ENCODE measurements around the gene SPTBN1.

SPTBN1 gene

GRCh38 chr2:54649633-54650032 is 193.5 kb downstream of the SPTBN1 start:
- no peak overlapping the region for H3K4me3 ChIP-seq (ENCODE audit: insufficient read length, low read depth)
- H3K36me3 ChIP-seq (ENCODE audit: insufficient read depth, insufficient read length, low read length), result peaks cover 94% of the 10 kb centered on the region
- H3K27me3 ChIP-seq (ENCODE audit: insufficient read depth, insufficient read length), result no peaks in the 10 kb centered on the region
- DNase-seq (ENCODE audit: low read depth, low spot score), result no peak
- TF ChIP-seq SUZ12 (IDR thresholded peaks at IDR 0.05; ENCODE audit: extremely low read depth, insufficient read depth, insufficient read length), result no peak
- H3K9me3 ChIP-seq (ENCODE audit: insufficient read depth, low read length), result no peaks in the 10 kb centered on the region
- H3K9ac ChIP-seq (ENCODE audit: insufficient read length, low read depth), result no peak overlapping the region
- no peaks in the 10 kb centered on the region for H3K4me1 ChIP-seq (ENCODE audit: insufficient read depth, insufficient read length)

GRCh38 chr2:54650612-54651011 is 194.5 kb downstream of the SPTBN1 start:
- no peak overlapping the region for H3K4me3 ChIP-seq (ENCODE audit: insufficient read length, low read depth)
- H3K27me3 ChIP-seq (ENCODE audit: insufficient read depth, insufficient read length), result no peaks in the 10 kb centered on the region
- no peak overlapping the region for H3K9ac ChIP-seq (ENCODE audit: insufficient read length, low read depth)
- H3K9me3 ChIP-seq (ENCODE audit: insufficient read depth, low read length), result no peaks in the 10 kb centered on the region
- no peaks in the 10 kb centered on the region for H3K4me1 ChIP-seq (ENCODE audit: insufficient read depth, insufficient read length)
- no peak for DNase-seq (ENCODE audit: low read depth, low spot score)
- H3K36me3 ChIP-seq (ENCODE audit: insufficient read depth, insufficient read length, low read length), result peaks cover 94% of the 10 kb centered on the region
- no peak for TF ChIP-seq SUZ12 (IDR thresholded peaks at IDR 0.05; ENCODE audit: extremely low read depth, insufficient read depth, insufficient read length)
- TF ChIP-seq YY1 (IDR thresholded peaks at IDR 0.05; ENCODE audit: insufficient read depth, insufficient read length), result no peak
- no peak for TF ChIP-seq ZNF274 (IDR thresholded peaks at IDR 0.05; ENCODE audit: low read depth, low read length)

GRCh38 chr2:54651291-54651690 is 195.2 kb downstream of the SPTBN1 start:
- no peaks in the 10 kb centered on the region for H3K27me3 ChIP-seq (ENCODE audit: insufficient read depth, insufficient read length)
- no peak overlapping the region for H3K9ac ChIP-seq (ENCODE audit: insufficient read length, low read depth)
- H3K4me3 ChIP-seq (ENCODE audit: insufficient read length, low read depth), result no peak overlapping the region
- H3K4me1 ChIP-seq (ENCODE audit: insufficient read depth, insufficient read length), result no peaks in the 10 kb centered on the region
- no peak for TF ChIP-seq YY1 (IDR thresholded peaks at IDR 0.05; ENCODE audit: insufficient read depth, insufficient read length)
- no peak for TF ChIP-seq ZNF274 (IDR thresholded peaks at IDR 0.05; ENCODE audit: low read depth, low read length)
- no peak for TF ChIP-seq SUZ12 (IDR thresholded peaks at IDR 0.05; ENCODE audit: extremely low read depth, insufficient read depth, insufficient read length)
- peaks cover 88% of the 10 kb centered on the region for H3K36me3 ChIP-seq (ENCODE audit: insufficient read depth, insufficient read length, low read length)
- no peak for DNase-seq (ENCODE audit: low read depth, low spot score)
- H3K9me3 ChIP-seq (ENCODE audit: insufficient read depth, low read length), result no peaks in the 10 kb centered on the region

- no peaks in the 10 kb centered on the region for H3K4me1 ChIP-seq (ENCODE audit: insufficient read depth, insufficient read length)
- no peak for DNase-seq (ENCODE audit: low read depth, low spot score)
- TF ChIP-seq SUZ12 (IDR thresholded peaks at IDR 0.05; ENCODE audit: extremely low read depth, insufficient read depth, insufficient read length) (no peak), YY1 (IDR thresholded peaks at IDR 0.05; ENCODE audit: insufficient read depth, insufficient read length) (no peak), ZNF274 (IDR thresholded peaks at IDR 0.05; ENCODE audit: low read depth, low read length) (no peak)
- H3K4me3 ChIP-seq (ENCODE audit: insufficient read length, low read depth), result no peak overlapping the region
- no peaks in the 10 kb centered on the region for H3K27me3 ChIP-seq (ENCODE audit: insufficient read depth, insufficient read length)
- peaks cover 87% of the 10 kb centered on the region for H3K36me3 ChIP-seq (ENCODE audit: insufficient read depth, insufficient read length, low read length)
- H3K9me3 ChIP-seq (ENCODE audit: insufficient read depth, low read length), result no peaks in the 10 kb centered on the region
- no peak overlapping the region for H3K9ac ChIP-seq (ENCODE audit: insufficient read length, low read depth)
Measured at GRCh38 chr2:54652540-54652939, 196.4 kb downstream of the SPTBN1 start.

- H3K9me3 ChIP-seq (ENCODE audit: insufficient read depth, low read length), result no peaks in the 10 kb centered on the region
- TF ChIP-seq ZNF274 (IDR thresholded peaks at IDR 0.05; ENCODE audit: low read depth, low read length) (no peak), YY1 (IDR thresholded peaks at IDR 0.05; ENCODE audit: insufficient read depth, insufficient read length) (no peak), SUZ12 (IDR thresholded peaks at IDR 0.05; ENCODE audit: extremely low read depth, insufficient read depth, insufficient read length) (no peak)
- H3K36me3 ChIP-seq (ENCODE audit: insufficient read depth, insufficient read length, low read length), result peaks cover 84% of the 10 kb centered on the region
- DNase-seq (ENCODE audit: low read depth, low spot score), result no peak
- no peak overlapping the region for H3K9ac ChIP-seq (ENCODE audit: insufficient read length, low read depth)
- no peak overlapping the region for H3K4me3 ChIP-seq (ENCODE audit: insufficient read length, low read depth)
- H3K27me3 ChIP-seq (ENCODE audit: insufficient read depth, insufficient read length), result no peaks in the 10 kb centered on the region
- no peaks in the 10 kb centered on the region for H3K4me1 ChIP-seq (ENCODE audit: insufficient read depth, insufficient read length)
Measured at GRCh38 chr2:54653572-54654204, 197.6 kb downstream of the SPTBN1 start.

- H3K27me3 ChIP-seq (ENCODE audit: insufficient read depth, insufficient read length), result no peaks in the 10 kb centered on the region
- H3K4me3 ChIP-seq (ENCODE audit: insufficient read length, low read depth), result no peak overlapping the region
- no peaks in the 10 kb centered on the region for H3K9me3 ChIP-seq (ENCODE audit: insufficient read depth, low read length)
- H3K36me3 ChIP-seq (ENCODE audit: insufficient read depth, insufficient read length, low read length), result peaks cover 84% of the 10 kb centered on the region
- H3K9ac ChIP-seq (ENCODE audit: insufficient read length, low read depth), result no peak overlapping the region
- TF ChIP-seq YY1 (IDR thresholded peaks at IDR 0.05; ENCODE audit: insufficient read depth, insufficient read length) (no peak), SUZ12 (IDR thresholded peaks at IDR 0.05; ENCODE audit: extremely low read depth, insufficient read depth, insufficient read length) (no peak), ZNF274 (IDR thresholded peaks at IDR 0.05; ENCODE audit: low read depth, low read length) (no peak)
- no peak for DNase-seq (ENCODE audit: low read depth, low spot score)
- H3K4me1 ChIP-seq (ENCODE audit: insufficient read depth, insufficient read length), result no peaks in the 10 kb centered on the region
Measured at GRCh38 chr2:54655046-54655809, 199.1 kb downstream of the SPTBN1 start.

- Histone ChIP-seq H3K27me3 (ENCODE audit: insufficient read depth, insufficient read length) (no peaks in the 10 kb centered on the region), H3K4me1 (ENCODE audit: insufficient read depth, insufficient read length) (no peaks in the 10 kb centered on the region), H3K9me3 (ENCODE audit: insufficient read depth, low read length) (no peaks in the 10 kb centered on the region), H3K4me3 (ENCODE audit: insufficient read length, low read depth) (no peak overlapping the region), H3K36me3 (ENCODE audit: insufficient read depth, insufficient read length, low read length) (peaks cover 82% of the 10 kb centered on the region), H3K9ac (ENCODE audit: insufficient read length, low read depth) (no peak overlapping the region)
- TF ChIP-seq ZNF274 (IDR thresholded peaks at IDR 0.05; ENCODE audit: low read depth, low read length) (no peak), SUZ12 (IDR thresholded peaks at IDR 0.05; ENCODE audit: extremely low read depth, insufficient read depth, insufficient read length) (no peak), YY1 (IDR thresholded peaks at IDR 0.05; ENCODE audit: insufficient read depth, insufficient read length) (no peak)
- DNase-seq (ENCODE audit: low read depth, low spot score), result no peak
Measured at GRCh38 chr2:54656863-54657262, 200.7 kb downstream of the SPTBN1 start.
